NCI-H2171 treated with DMSO at 0.1 percent for 48 hours (cell line): Measurements from ENCODE around the gene ATP2B2.

Experiments used
- DNase-seq: peaks from one replicate; lab custom pipeline; 2025; lab: John Stamatoyannopoulos, UW

The ATP2B2 gene

DNA sequence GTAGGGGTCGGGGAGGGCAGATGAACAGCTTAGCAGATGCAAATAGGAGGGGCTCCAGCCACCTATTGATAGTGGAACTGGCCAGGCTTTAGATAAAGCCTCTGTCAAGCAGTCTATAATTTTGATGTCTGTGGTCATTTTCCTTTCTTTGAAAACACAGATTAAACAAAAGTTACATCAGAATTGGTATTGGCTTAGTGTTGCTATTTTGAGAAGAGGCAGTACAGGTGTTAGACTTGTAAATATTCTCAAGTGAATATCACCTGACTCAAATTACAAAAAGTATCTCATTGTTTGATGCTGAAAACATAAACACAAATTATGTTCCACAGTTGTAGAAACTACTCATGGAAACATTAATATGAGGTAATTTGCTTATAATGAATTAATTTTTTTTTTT is 230.8 kb downstream of the ATP2B2 start:
- no peak for DNase-seq
